Osteoblast (primary cell): ENCODE results near the gene FANCF. TPM values are rescaled to one million over a fixed set of nuclear protein-coding genes. Genes with fewer than 3 reads are reported as not detected.

Experiments used
- DNase-seq: peaks from one replicate; pipeline ENCODE4 v3.0.0; 2011; ENCODE audit warnings: low spot score, mixed read lengths; ENCODE audit not compliant: insufficient read length; ENCODE audit errors: missing footprints
- H2AFZ ChIP-seq: 2 replicates; pipeline ENCODE4 v1.6.0; 2011; ENCODE audit warnings: mild to moderate bottlenecking, low read length
- H3K27ac ChIP-seq: 2 replicates; pipeline ENCODE4 v1.5.1; 2011; ENCODE audit warnings: mild to moderate bottlenecking, low read depth, low read length, moderate library complexity
- H3K27me3 ChIP-seq: 2 replicates; pipeline ENCODE4 v1.6.0; 2012; ENCODE audit warnings: mild to moderate bottlenecking, control low read depth, inconsistent platforms, low read length, moderate library complexity; ENCODE audit not compliant: insufficient read depth
- H3K36me3 ChIP-seq: 2 replicates; pipeline ENCODE4 v1.5.1; 2011; ENCODE audit warnings: mild to moderate bottlenecking, low read length, control low read depth, moderate library complexity; ENCODE audit not compliant: insufficient read depth
- H3K4me1 ChIP-seq: 2 replicates; pipeline ENCODE4 v1.5.1; 2011; ENCODE audit warnings: mild to moderate bottlenecking, low read length, control low read depth, moderate library complexity; ENCODE audit not compliant: insufficient read depth
- H3K4me2 ChIP-seq: 2 replicates; pipeline ENCODE4 v1.6.0; 2011; ENCODE audit warnings: mild to moderate bottlenecking, low read length; ENCODE audit not compliant: insufficient read depth
- H3K4me3 ChIP-seq: fragments of 200-600 bp; sonication (generic); 3 replicates; pipeline ENCODE4 v1.5.1; 2012; ENCODE audit warnings: mild to moderate bottlenecking, low read length, inconsistent platforms; ENCODE audit not compliant: insufficient read depth
- H3K79me2 ChIP-seq: 2 replicates; pipeline ENCODE4 v1.6.0; 2012; ENCODE audit warnings: mild to moderate bottlenecking, low read length, control low read depth, inconsistent platforms; ENCODE audit not compliant: insufficient read depth
- H3K9me3 ChIP-seq: 2 replicates; pipeline ENCODE4 v1.5.1; 2011; ENCODE audit warnings: low read depth, low read length, control low read depth
- H4K20me1 ChIP-seq: 2 replicates; pipeline ENCODE4 v1.6.0; 2012; ENCODE audit warnings: mild to moderate bottlenecking, low read length, control low read depth; ENCODE audit not compliant: insufficient read depth
- total RNA-seq: library from RNA; depleted of rRNA; stranded (reverse); fragments of >200 nt; gene quantifications from 2 replicates; pipeline ENCODE4 v1.2.3, GENCODE V29; 2012
- TF ChIP-seq, protein P1 (sequence below): IDR thresholded peaks from 2 replicates; pipeline ENCODE4 v1.5.1; 2011; ENCODE audit warnings: mild to moderate bottlenecking, low read depth, low read length, moderate library complexity; ENCODE audit errors: extremely low read depth

FANCF gene
- total RNA-seq, 1 donor, result 13.4 TPM

DNA sequence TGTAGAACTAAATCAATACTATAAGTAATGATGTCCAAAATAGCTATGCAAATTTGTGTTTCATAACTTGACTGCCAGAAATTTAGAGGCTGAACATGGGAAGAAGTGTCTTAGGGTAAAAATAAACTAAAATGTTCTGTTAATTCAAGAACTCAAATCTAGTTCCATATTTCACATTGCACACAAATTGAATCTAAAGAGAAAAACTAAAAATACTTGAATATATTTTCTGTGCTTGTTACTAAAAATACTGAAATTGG is 43.5 kb downstream of the FANCF start:
- Histone ChIP-seq H3K27ac (no peak overlapping the region), H4K20me1 (no peaks in the 10 kb centered on the region), H3K9me3 (no peaks in the 10 kb centered on the region), H3K4me1 (no peaks in the 10 kb centered on the region), H3K4me3 (no peak overlapping the region), H3K27me3 (no peaks in the 10 kb centered on the region), H3K36me3 (no peaks in the 10 kb centered on the region), H3K4me2 (no peak overlapping the region), H3K79me2 (no peaks in the 10 kb centered on the region), H2AFZ (no peak overlapping the region)
- no peak for DNase-seq
- TF ChIP-seq, protein P1, sequence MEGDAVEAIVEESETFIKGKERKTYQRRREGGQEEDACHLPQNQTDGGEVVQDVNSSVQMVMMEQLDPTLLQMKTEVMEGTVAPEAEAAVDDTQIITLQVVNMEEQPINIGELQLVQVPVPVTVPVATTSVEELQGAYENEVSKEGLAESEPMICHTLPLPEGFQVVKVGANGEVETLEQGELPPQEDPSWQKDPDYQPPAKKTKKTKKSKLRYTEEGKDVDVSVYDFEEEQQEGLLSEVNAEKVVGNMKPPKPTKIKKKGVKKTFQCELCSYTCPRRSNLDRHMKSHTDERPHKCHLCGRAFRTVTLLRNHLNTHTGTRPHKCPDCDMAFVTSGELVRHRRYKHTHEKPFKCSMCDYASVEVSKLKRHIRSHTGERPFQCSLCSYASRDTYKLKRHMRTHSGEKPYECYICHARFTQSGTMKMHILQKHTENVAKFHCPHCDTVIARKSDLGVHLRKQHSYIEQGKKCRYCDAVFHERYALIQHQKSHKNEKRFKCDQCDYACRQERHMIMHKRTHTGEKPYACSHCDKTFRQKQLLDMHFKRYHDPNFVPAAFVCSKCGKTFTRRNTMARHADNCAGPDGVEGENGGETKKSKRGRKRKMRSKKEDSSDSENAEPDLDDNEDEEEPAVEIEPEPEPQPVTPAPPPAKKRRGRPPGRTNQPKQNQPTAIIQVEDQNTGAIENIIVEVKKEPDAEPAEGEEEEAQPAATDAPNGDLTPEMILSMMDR, result no peak

DNA sequence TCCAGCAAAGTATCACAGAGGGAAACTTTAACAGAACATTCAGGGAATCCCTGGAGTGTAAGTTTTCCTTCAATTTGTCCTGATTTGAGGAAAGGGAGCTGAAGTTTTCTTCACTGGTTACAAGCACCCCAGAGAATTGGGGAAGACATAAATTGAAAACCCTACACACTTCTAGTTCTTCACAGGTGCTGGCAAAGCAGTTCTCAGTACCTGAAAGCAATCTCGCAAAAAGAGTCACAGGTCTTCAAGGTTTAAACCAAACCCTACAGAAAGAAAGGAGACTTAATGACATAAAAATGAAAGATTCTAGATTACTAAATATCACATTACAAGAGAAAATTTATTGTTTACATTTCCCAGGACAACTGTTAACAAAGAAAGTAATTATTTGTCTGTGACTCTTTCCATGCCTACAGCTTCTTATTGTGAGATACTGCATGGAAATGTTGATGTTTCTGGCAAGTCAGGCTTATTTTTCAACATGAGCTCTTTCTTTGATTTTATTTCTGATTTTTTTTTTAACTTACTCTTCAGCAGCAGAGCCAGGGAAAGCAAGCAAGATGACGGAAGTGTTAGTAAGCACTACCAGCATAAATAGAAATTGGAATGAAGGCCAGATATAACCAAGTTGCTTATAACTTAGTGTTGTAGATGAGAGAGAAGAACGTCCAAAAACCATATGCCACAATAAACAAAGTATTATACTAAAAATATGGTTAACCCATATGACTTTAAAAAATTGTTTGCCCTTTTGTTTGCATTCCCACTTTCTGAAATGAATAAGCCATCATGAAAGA is 44.1 kb downstream of the FANCF start:
- Histone ChIP-seq H4K20me1 (no peaks in the 10 kb centered on the region), H2AFZ (no peak overlapping the region), H3K4me1 (no peaks in the 10 kb centered on the region), H3K4me2 (no peak overlapping the region), H3K27ac (no peak overlapping the region), H3K27me3 (no peaks in the 10 kb centered on the region), H3K4me3 (no peak overlapping the region), H3K9me3 (no peaks in the 10 kb centered on the region), H3K36me3 (no peaks in the 10 kb centered on the region), H3K79me2 (no peaks in the 10 kb centered on the region)
- TF ChIP-seq, protein P1, result no peak
- no peak for DNase-seq

DNA sequence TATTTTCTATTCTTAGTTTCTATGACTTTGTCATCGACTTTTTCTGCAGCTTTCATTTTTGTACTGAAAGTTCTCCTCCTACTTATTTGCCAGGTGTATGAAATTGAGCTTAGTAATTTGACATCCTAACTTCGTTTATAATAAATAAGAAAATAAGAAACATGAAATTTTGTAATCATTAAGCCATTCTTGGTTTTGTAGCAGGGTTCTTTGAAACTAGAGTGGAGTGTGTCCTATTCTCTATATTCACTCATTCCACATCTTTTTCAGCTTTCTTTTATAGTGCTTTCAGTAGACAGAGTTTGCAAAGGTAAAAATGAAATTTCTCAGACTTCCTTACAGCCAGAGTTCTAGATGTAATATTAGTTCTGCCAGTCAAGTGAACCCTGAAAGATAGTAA is 47.8 kb downstream of the FANCF start:
- no peaks in the 10 kb centered on the region for H3K27me3 ChIP-seq
- no peak overlapping the region for H3K4me2 ChIP-seq
- H3K4me1 ChIP-seq, result no peaks in the 10 kb centered on the region
- TF ChIP-seq, protein P1, result no peak
- H3K9me3 ChIP-seq, result no peaks in the 10 kb centered on the region
- DNase-seq, result no peak
- no peak overlapping the region for H3K27ac ChIP-seq
- no peaks in the 10 kb centered on the region for H3K36me3 ChIP-seq
- H3K79me2 ChIP-seq, result no peaks in the 10 kb centered on the region
- no peak overlapping the region for H3K4me3 ChIP-seq
- no peak overlapping the region for H2AFZ ChIP-seq
- no peaks in the 10 kb centered on the region for H4K20me1 ChIP-seq

Other genes starting within 250 kb of the FANCF start
- 0.36 and 0.88 TPM in 2 replicates for gene GAS2, start 40.8 kb upstream of the FANCF start, total RNA-seq
- 1.8 and 2.9 TPM in 2 replicates for gene SVIP, start 204.0 kb upstream of the FANCF start, total RNA-seq
- not detected in 2 replicates for gene CCDC179, start 234.7 kb upstream of the FANCF start, total RNA-seq